Spleen (tissue), 11 donors: ENCODE data around the gene ILKAP. TPM values are rescaled to one million over a fixed set of nuclear protein-coding genes. Genes with fewer than 3 reads are reported as not detected.

Experiments
- DNase-seq: peaks from one replicate; pipeline ENCODE4 v3.0.0-alpha.2; 2020
- H3K27ac ChIP-seq, 8 donors: fragments of 200-600 bp; sonication (generic) in 7 of 8; 1 replicate in 4 of 8; 2 replicates in 4 of 8; pipeline versions ENCODE4 v1.5.0 to v1.8.0; 2016 to 2021; ENCODE audit warnings: inconsistent platforms in 4 of 8, mild to moderate bottlenecking in 4 of 8, moderate library complexity in 1 of 8
- H3K27me3 ChIP-seq, 7 donors: fragments of 200-600 bp; sonication (generic) in 6 of 7; replicated peaks in 1 of 7; 1 replicate in 4 of 7; 2 replicates in 3 of 7; pipeline versions ENCODE4 v1.5.0 to v1.8.0; 2016 to 2021; ENCODE audit warnings: inconsistent platforms in 3 of 7, mild to moderate bottlenecking in 1 of 7
- H3K36me3 ChIP-seq, 6 donors: fragments of 200-600 bp; sonication (generic) in 5 of 6; 1 replicate in 4 of 6; 2 replicates in 2 of 6; pipeline versions ENCODE4 v1.5.0 to v1.8.0; 2016 to 2021; ENCODE audit warnings: inconsistent platforms in 2 of 6
- H3K4me1 ChIP-seq, 6 donors: fragments of 200-600 bp; sonication (generic) in 5 of 6; 1 replicate in 3 of 6; 2 replicates in 3 of 6; pipeline versions ENCODE4 v1.5.0 to v1.8.0; 2016 to 2021; ENCODE audit warnings: inconsistent platforms in 3 of 6
- H3K4me3 ChIP-seq, 8 donors: fragments of 200-600 bp; sonication (generic) in 7 of 8; 1 replicate in 4 of 8; 2 replicates in 4 of 8; pipeline versions ENCODE4 v1.5.0 to v1.8.0; 2016 to 2021; ENCODE audit warnings: inconsistent platforms in 4 of 8, mild to moderate bottlenecking in 4 of 8, moderate library complexity in 2 of 8
- H3K9me3 ChIP-seq, 8 donors: fragments of 200-600 bp; sonication (generic) in 7 of 8; 1 replicate in 4 of 8; 2 replicates in 4 of 8; pipeline versions ENCODE4 v1.5.0 to v1.8.0; 2016 to 2021; ENCODE audit warnings: inconsistent platforms in 4 of 8
- CTCF ChIP-seq, 11 experiments: fragments of 200-600 bp in 7 of 11; fragments of 450-650 bp in 4 of 11; sonication (generic) in 4 of 11; IDR thresholded peaks in 8 of 11; conservative IDR thresholded peaks in 3 of 11; 1 replicate in 7 of 11; 2 replicates in 4 of 11; pipeline versions ENCODE4 v1.4.0 to v1.8.0; 2016 to 2021; ENCODE audit warnings: antibody characterized with exemption in 11 of 11, inconsistent platforms in 4 of 11, mild to moderate bottlenecking in 1 of 11
- POLR2A ChIP-seq, 3 donors: fragments of 450-650 bp; IDR thresholded peaks; one replicate each; pipeline ENCODE4 v1.5.1; 2017; ENCODE audit warnings: antibody characterized with exemption in 3 of 3, mild to moderate bottlenecking in 1 of 3
- POLR2AphosphoS5 ChIP-seq, 3 donors: sonication (generic); formaldehyde crosslinking; IDR thresholded peaks; one replicate each; pipeline ENCODE4 v1.5.1; 2017; ENCODE audit warnings: antibody characterized with exemption in 3 of 3
- WGBS, 5 donors: extraction: QIAGEN DNeasy Blood & Tissue Kit in 3 of 5; methylation state at CpG; one replicate each; pipeline versions ENCODE4 v1.1.5 to v1.1.7; 2013 to 2018; 5-methylcytosine and 5-hydroxymethylcytosine counted together
- intact Hi-C: fragments of 100-400 bp; cut with DNase I; formaldehyde crosslinking; loops from one replicate; pipeline ENCODE4 v1.15.0; 2023; ENCODE audit warnings: low total_unique reads
- polyA plus RNA-seq, 3 donors: library from polyadenylated mRNA; stranded (reverse); fragments of 200-250 nt; gene quantifications; one replicate each; pipeline ENCODE4 v1.2.1, GENCODE V29; 2013
- total RNA-seq, 7 donors: library from RNA; depleted of rRNA in 3 of 7; stranded (reverse); fragments of >200 nt in 3 of 7; fragmentation: NEBNext Ultra II Directional in 4 of 7; extraction: Animal tissue kit (Norgen Biotek cat#: 25700) in 4 of 7; gene quantifications; one replicate each; pipeline versions ENCODE4 v1.1.0 to v1.2.1, GENCODE V29; 2016 to 2021
- donor health status: healthy with polysubstance abuse.
- donor health status: DM: no; HTN: no; CAD: no; lungs with moderate emphysema.
- donor health status: DM: no; HTN: no; CAD: no.
- donor health status: Bipolar disorder and iron deficiency.
- donor health status: healthy.
- donor health status: DM: no; HTN: no; CAD: no.
- donor health status: DM: yes; HTN: yes; CAD: no.

Gene ILKAP
- total and polyA plus RNA-seq, 10 donors = 39.7 to 64.5 (median 50.1) TPM

DNA sequence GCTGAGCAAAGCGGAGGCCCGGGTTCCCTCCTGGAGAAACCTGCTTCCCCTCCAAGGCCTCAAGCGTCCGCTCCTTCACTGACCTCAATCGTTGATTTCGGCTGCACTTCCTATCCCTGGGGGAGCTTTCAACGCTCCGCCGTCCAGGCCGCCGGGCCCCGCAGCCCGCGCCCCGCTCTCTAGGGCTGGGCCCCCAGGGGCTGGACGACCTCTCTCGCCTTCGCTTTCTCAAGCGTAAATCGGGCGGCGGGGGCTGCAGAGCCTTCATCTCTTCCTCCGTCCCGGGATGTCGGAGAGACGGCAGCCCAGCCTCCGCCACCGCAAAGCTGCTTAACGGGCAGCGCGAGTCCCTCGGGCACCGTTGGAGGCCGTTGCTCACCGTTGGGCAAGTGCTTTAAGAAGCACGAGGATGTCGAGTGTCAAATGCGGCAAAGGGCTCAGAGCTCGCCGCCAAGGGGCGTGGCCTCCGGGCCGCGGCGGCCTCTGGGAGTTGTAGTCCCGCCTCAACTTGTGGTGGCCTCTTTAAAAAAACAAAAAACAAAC, 27.8 kb upstream of the ILKAP start:
- H3K27ac ChIP-seq = peak overlapping the region in 6 of 8 donors; percentile 3 to 81 (median 49)
- intact Hi-C loops = no loop called here
- H3K4me3 ChIP-seq = peak overlapping the region; percentile 51 to 87 (median 60)

GRCh38 chr2:238230699-238231098, 27.2 kb upstream of the ILKAP start:
- H3K4me1 ChIP-seq = peaks cover 0 to 44% (median 20%) of the 10 kb centered on the region in 6 donors

More for the DNA sequence above, 27.8 kb upstream of the ILKAP start:
- WGBS, 5 donors = 1 to 12% (median 3%) methylated on average over 23 to 46 of the region's 46 CpGs
- peak; percentile 94 for DNase-seq
- TF ChIP-seq POLR2AphosphoS5 (IDR thresholded peaks at IDR 0.05) (peak; percentile 81 to 82 (median 81)), POLR2A (IDR thresholded peaks at IDR 0.05) (no peak)
- Histone ChIP-seq H3K27me3 (peaks cover 0 to 11% (median 0%) of the 10 kb centered on the region in 7 donors), H3K36me3 (peaks cover 0 to 24% (median under 1%) of the 10 kb centered on the region in 6 donors), H3K9me3 (no peaks in the 10 kb centered on the region), H3K4me1 (peaks cover 0 to 40% (median 20%) of the 10 kb centered on the region in 6 donors)

GRCh38 chr2:238228700-238229099, 25.2 kb upstream of the ILKAP start:
- TF ChIP-seq POLR2A (IDR thresholded peaks at IDR 0.05) (no peak), CTCF (IDR thresholded peaks at IDR 0.05 in 8 of 11, conservative IDR thresholded peaks at IDR 0.05 in 3 of 11) (no peak), POLR2AphosphoS5 (IDR thresholded peaks at IDR 0.05) (no peak)
- WGBS, 5 donors = 66 to 91% (median 83%) methylated on average over 4 of the region's 4 CpGs
- intact Hi-C loops = no loop called here
- no peak for DNase-seq
- Histone ChIP-seq H3K36me3 (peaks cover 0 to 50% (median 6%) of the 10 kb centered on the region in 6 donors), H3K9me3 (no peaks in the 10 kb centered on the region), H3K4me3 (no peak overlapping the region), H3K27me3 (no peaks in the 10 kb centered on the region), H3K4me1 (peaks cover 0 to 35% (median 17%) of the 10 kb centered on the region in 6 donors), H3K27ac (no peak overlapping the region)

More at GRCh38 chr2:238230699-238231098, 27.2 kb upstream of the ILKAP start:
- no peak for DNase-seq
- TF ChIP-seq POLR2AphosphoS5 (IDR thresholded peaks at IDR 0.05) (no peak), POLR2A (IDR thresholded peaks at IDR 0.05) (no peak), CTCF (IDR thresholded peaks at IDR 0.05 in 8 of 11, conservative IDR thresholded peaks at IDR 0.05 in 3 of 11) (no peak)
- peak overlapping the region in 1 of 8 donors; percentile 81 for H3K27ac ChIP-seq
- H3K27me3 ChIP-seq = peaks cover 0 to 5% (median 0%) of the 10 kb centered on the region in 7 donors
- H3K36me3 ChIP-seq = peaks cover 0 to 30% (median 3%) of the 10 kb centered on the region in 6 donors
- H3K9me3 ChIP-seq = no peaks in the 10 kb centered on the region
- peak overlapping the region; percentile 51 to 87 (median 60) for H3K4me3 ChIP-seq
- 79 to 86% (median 82%) methylated on average over 5 of the region's 5 CpGs for WGBS, 5 donors
- intact Hi-C loops = no loop called here

DNA sequence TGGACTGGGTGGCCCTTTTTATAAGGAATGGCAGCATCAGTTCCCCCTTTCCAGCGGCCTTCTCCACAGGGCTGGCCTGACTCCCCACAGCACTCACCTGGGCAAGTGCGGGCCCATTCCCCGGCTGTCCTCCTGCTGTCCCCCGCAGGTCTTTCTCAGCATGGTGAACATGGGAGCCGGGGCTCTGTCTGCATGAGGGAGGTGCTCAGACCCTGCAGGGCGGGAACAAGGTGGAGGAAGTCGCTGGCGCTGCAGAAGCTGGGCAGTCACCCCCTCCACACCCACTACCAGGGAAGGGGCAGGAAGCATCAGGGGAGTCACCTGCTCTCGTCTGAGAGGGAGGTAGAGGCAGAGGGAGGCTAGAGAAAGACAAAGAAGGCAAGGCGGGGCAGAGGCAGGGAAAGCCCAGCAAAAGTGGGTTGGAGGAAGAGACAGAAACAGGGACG, 24.1 kb upstream of the ILKAP start:
- H3K27ac ChIP-seq = no peak overlapping the region
- WGBS, 5 donors = 70 to 90% (median 86%) methylated on average over 11 of the region's 11 CpGs
- intact Hi-C loops = no loop called here
- H3K4me1 ChIP-seq = peaks cover 0 to 35% (median 17%) of the 10 kb centered on the region in 6 donors
- H3K27me3 ChIP-seq = no peaks in the 10 kb centered on the region
- peaks cover 0 to 53% (median 6%) of the 10 kb centered on the region in 6 donors for H3K36me3 ChIP-seq
- no peaks in the 10 kb centered on the region for H3K9me3 ChIP-seq
- no peak for DNase-seq
- no peak overlapping the region for H3K4me3 ChIP-seq
- TF ChIP-seq POLR2A (IDR thresholded peaks at IDR 0.05) = no peak
- TF ChIP-seq POLR2AphosphoS5 (IDR thresholded peaks at IDR 0.05) = no peak
- no peak for TF ChIP-seq CTCF (IDR thresholded peaks at IDR 0.05 in 8 of 11, conservative IDR thresholded peaks at IDR 0.05 in 3 of 11)
